HEK293 (cell line): ENCODE measurements around the gene FBXO3.

Experiments used
- CTCF ChIA-PET: fragments of 350-600 bp; formaldehyde crosslinking; extraction: SDS; loops from one replicate; lab custom pipeline; 2021; ENCODE audit warnings: antibody characterized with exemption; lab: Yijun Ruan, JAX
- POLR2A ChIA-PET: fragments of 300-600 bp; formaldehyde crosslinking; extraction: SDS; loops from one replicate; lab custom pipeline; 2020; ENCODE audit warnings: antibody characterized with exemption, inconsistent platforms; lab: Yijun Ruan, JAX
- H3K27ac ChIP-seq: fragments of 200-500 bp; sonication (Bioruptor generic); 2 replicates; pipeline ENCODE4 v1.5.1; 2014; ENCODE audit warnings: low read depth, low read length, control low read depth, inconsistent platforms; ENCODE audit errors: extremely low read depth
- H3K36me3 ChIP-seq, 2 experiments: fragments of 200-500 bp in 1 of 2; sonication (Bioruptor generic) in 1 of 2; 1 replicate in 1 of 2; 2 replicates in 1 of 2; pipeline ENCODE4 v1.5.1; 2014 to 2017; ENCODE audit warnings: inconsistent platforms in 2 of 2, low read length in 2 of 2; ENCODE audit not compliant: control insufficient read depth in 2 of 2, insufficient read depth in 1 of 2
- H3K4me1 ChIP-seq: fragments of 200-500 bp; sonication (Bioruptor generic); 2 replicates; pipeline ENCODE4 v1.5.1; 2014; ENCODE audit warnings: mild to moderate bottlenecking, low read length, inconsistent platforms; ENCODE audit not compliant: control insufficient read depth, insufficient read depth
- H3K4me3 ChIP-seq: 2 replicates; pipeline ENCODE4 v1.5.1; 2011; ENCODE audit warnings: low read depth, mild to moderate bottlenecking, control low read depth, low read length, moderate library complexity
- H3K9me3 ChIP-seq: fragments of 200-500 bp; sonication (Bioruptor generic); 2 replicates; pipeline ENCODE4 v1.5.1; 2014; ENCODE audit warnings: low read depth, low read length, inconsistent platforms; ENCODE audit not compliant: control insufficient read depth, insufficient read depth
- EGR2 ChIP-seq: fragments of 450-650 bp; formaldehyde crosslinking; IDR thresholded peaks from 2 replicates; pipeline ENCODE4 v1.5.1; 2016; ENCODE audit warnings: low read depth, missing biosample characterization, missing genetic modification characterization
- GLI2 ChIP-seq: fragments of 450-650 bp; formaldehyde crosslinking; IDR thresholded peaks from 2 replicates; pipeline ENCODE4; 2017; ENCODE audit warnings: missing biosample characterization, missing genetic modification characterization, low read depth, borderline replicate concordance
- GLIS1 ChIP-seq: fragments of 450-650 bp; formaldehyde crosslinking; IDR thresholded peaks from 2 replicates; pipeline ENCODE4 v1.5.1; 2016; ENCODE audit warnings: missing biosample characterization, missing genetic modification characterization
- HOXA7 ChIP-seq: sonication (generic); formaldehyde crosslinking; IDR thresholded peaks from 2 replicates; pipeline ENCODE4 v1.8.1; 2022; ENCODE audit warnings: missing genetic modification reagents, borderline replicate concordance
- KLF1 ChIP-seq: fragments of 450-650 bp; formaldehyde crosslinking; IDR thresholded peaks from 2 replicates; pipeline ENCODE4 v1.5.1; 2016; ENCODE audit warnings: missing biosample characterization, missing genetic modification characterization
- TCF7L2 ChIP-seq: IDR thresholded peaks from 2 replicates; pipeline ENCODE4 v1.6.1; 2011; ENCODE audit warnings: low read depth, mild to moderate bottlenecking, inconsistent platforms, low read length, moderate library complexity, borderline replicate concordance
- ZFHX2 ChIP-seq: fragments of 450-650 bp; formaldehyde crosslinking; conservative IDR thresholded peaks from 2 replicates; pipeline ENCODE4 v1.5.1; 2016; ENCODE audit warnings: missing biosample characterization, missing genetic modification characterization
- ZFP3 ChIP-seq: fragments of 450-650 bp; formaldehyde crosslinking; IDR thresholded peaks from 2 replicates; pipeline ENCODE4 v1.5.1; 2016; ENCODE audit warnings: low read depth, missing biosample characterization, missing genetic modification characterization
- ZNF140 ChIP-seq: fragments of 450-650 bp; formaldehyde crosslinking; IDR thresholded peaks from 2 replicates; pipeline ENCODE4 v1.5.1; 2016; ENCODE audit warnings: missing biosample characterization, missing genetic modification characterization
- ZNF23 ChIP-seq: fragments of 450-650 bp; formaldehyde crosslinking; IDR thresholded peaks from 2 replicates; pipeline ENCODE4 v1.5.1; 2016; ENCODE audit warnings: missing biosample characterization, missing genetic modification characterization, borderline replicate concordance
- ZNF239 ChIP-seq: fragments of 450-650 bp; formaldehyde crosslinking; IDR thresholded peaks from 2 replicates; pipeline ENCODE4 v1.5.1; 2016; ENCODE audit warnings: missing biosample characterization, missing genetic modification characterization
- ZNF292 ChIP-seq: fragments of 450-650 bp; formaldehyde crosslinking; IDR thresholded peaks from 2 replicates; pipeline ENCODE4 v1.5.1; 2016; ENCODE audit warnings: low read depth, missing biosample characterization, missing genetic modification characterization, borderline replicate concordance
- ZNF366 ChIP-seq: fragments of 450-650 bp; formaldehyde crosslinking; conservative IDR thresholded peaks from 2 replicates; pipeline ENCODE4 v1.5.1; 2016; ENCODE audit warnings: missing biosample characterization, missing genetic modification characterization
- ZNF394 ChIP-seq: fragments of 450-650 bp; formaldehyde crosslinking; IDR thresholded peaks from 2 replicates; pipeline ENCODE4 v1.5.1; 2016; ENCODE audit warnings: missing biosample characterization, missing genetic modification characterization, mild to moderate bottlenecking, moderate library complexity, borderline replicate concordance
- ZNF473 ChIP-seq: fragments of 450-650 bp; formaldehyde crosslinking; IDR thresholded peaks from 2 replicates; pipeline ENCODE4 v1.5.1; 2017; ENCODE audit warnings: missing biosample characterization, missing genetic modification characterization
- ZNF510 ChIP-seq: fragments of 450-650 bp; formaldehyde crosslinking; IDR thresholded peaks from 2 replicates; pipeline ENCODE4 v1.5.1; 2018; ENCODE audit warnings: mild to moderate bottlenecking, missing genetic modification characterization, missing biosample characterization; ENCODE audit not compliant: insufficient replicate concordance
- ZNF596 ChIP-seq: fragments of 450-650 bp; IDR thresholded peaks from 2 replicates; pipeline ENCODE4 v1.5.0; 2018; ENCODE audit warnings: missing biosample characterization, mild to moderate bottlenecking, missing genetic modification characterization, moderate library complexity
- ZNF600 ChIP-seq: fragments of 450-650 bp; formaldehyde crosslinking; IDR thresholded peaks from 2 replicates; pipeline ENCODE4 v1.5.1; 2016; ENCODE audit warnings: missing biosample characterization, missing genetic modification characterization
- ZSCAN30 ChIP-seq: fragments of 450-650 bp; IDR thresholded peaks from 2 replicates; pipeline ENCODE4 v1.5.1; 2018; ENCODE audit warnings: missing biosample characterization, mild to moderate bottlenecking, missing genetic modification characterization, moderate library complexity
- TF ChIP-seq, protein P1 (sequence below): fragments of 450-650 bp; formaldehyde crosslinking; IDR thresholded peaks from 2 replicates; pipeline ENCODE4 v1.5.1; 2016; ENCODE audit warnings: missing biosample characterization, missing genetic modification characterization
- TF ChIP-seq, protein P2 (sequence below): fragments of 450-650 bp; formaldehyde crosslinking; IDR thresholded peaks from 2 replicates; pipeline ENCODE4 v1.5.1; 2016; ENCODE audit warnings: missing biosample characterization, missing genetic modification characterization
- TF ChIP-seq, protein P3 (sequence below): fragments of 450-650 bp; formaldehyde crosslinking; IDR thresholded peaks from 2 replicates; pipeline ENCODE4 v1.5.1; 2017; ENCODE audit warnings: missing biosample characterization, missing genetic modification characterization
- TF ChIP-seq, protein P4 (sequence below): fragments of 450-650 bp; formaldehyde crosslinking; IDR thresholded peaks from 2 replicates; pipeline ENCODE4 v1.5.1; 2016; ENCODE audit warnings: missing biosample characterization, missing genetic modification characterization

FBXO3 gene

DNA sequence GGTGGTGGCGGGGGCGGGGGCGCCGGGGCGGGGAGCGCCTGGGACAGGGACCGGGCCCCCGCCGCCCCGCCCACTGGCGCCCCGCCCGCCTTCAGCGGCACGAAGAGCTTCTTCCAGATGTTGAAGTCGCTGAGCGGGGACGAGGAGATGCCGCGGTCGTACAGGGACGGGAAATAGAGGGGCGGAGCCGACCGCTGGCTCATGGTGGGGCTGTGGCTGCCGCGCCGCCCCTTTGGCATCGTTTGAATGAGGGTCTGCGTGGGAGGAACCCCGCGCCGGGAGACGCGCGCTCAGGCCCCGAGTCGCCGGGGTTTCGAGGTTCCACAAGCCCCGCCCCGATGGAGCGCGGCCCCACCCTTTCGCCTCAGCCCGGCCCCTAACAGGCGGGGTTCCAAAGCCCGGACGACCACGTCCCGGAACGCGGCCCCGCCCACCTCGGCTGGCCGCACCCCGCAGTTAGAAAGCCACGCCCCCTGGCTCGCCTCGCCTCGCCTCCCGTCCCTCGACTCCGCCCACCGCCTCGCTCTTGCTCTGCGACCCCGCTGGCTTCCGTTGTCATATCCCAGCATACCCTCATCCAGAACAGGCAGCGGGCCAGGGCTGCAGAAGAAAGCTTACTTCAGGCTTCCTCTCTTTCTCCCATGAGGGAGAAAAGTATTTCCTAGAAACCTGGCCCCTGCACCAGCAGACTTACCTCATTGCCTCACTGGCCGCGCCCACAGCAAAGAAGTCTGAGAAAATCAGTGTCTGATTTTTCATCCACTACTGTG lies 73.6 kb downstream of the FBXO3 start, which contains the start of gene C11orf91 (continued):
- TF ChIP-seq ZNF366 (tag by site-specific recombination) (peak; percentile 91), HOXA7 (CRISPR knock-in tag) (no peak), ZNF239 (tag by site-specific recombination) (no peak), TCF7L2 (no peak)

DNA sequence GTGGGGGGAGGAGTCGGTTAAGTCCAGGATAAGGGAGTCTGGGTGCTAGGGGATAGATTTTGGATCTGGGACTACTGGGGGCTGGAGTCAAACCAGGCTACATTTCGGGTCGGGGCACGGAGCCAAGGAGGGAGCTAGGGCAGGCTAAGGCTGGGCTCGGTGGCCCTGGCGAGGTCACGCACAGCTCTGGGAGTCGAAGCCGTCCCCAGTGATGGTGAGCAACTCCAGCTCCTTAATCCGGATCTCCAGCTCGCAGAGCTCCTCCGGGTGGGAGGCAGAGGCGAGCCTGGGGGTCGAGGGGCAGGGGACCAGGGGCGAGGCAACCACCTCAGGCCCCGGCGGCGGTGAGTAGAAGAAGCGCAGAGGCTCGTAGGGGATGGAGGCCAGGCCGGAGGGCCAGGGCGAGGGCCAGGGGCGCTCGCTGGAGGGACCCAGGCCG lies 74.2 kb downstream of the FBXO3 start:
- POLR2A ChIA-PET: interaction anchor here (0.5 to 2.9 kb wide), 3 partner anchors 8 to 179 kb away, joined by 3 to 19 read pairs (median 17); partner anchors contain the start of gene CD59
- TF ChIP-seq EGR2 (tag by site-specific recombination): no peak
- H3K4me3 ChIP-seq: no peak overlapping the region
- peaks cover 0 to 2% of the 10 kb centered on the region in 2 experiments; a peak in 1 of 3 replicates for H3K36me3 ChIP-seq
- H3K9me3 ChIP-seq: no peaks in the 10 kb centered on the region
- H3K27ac ChIP-seq: no peak overlapping the region
- no peaks in the 10 kb centered on the region for H3K4me1 ChIP-seq
- CTCF ChIA-PET: interaction anchor here (2.9 kb wide), 1 partner anchor 42 kb away, joined by 11 read pairs; no protein-coding TSS in a partner anchor

DNA sequence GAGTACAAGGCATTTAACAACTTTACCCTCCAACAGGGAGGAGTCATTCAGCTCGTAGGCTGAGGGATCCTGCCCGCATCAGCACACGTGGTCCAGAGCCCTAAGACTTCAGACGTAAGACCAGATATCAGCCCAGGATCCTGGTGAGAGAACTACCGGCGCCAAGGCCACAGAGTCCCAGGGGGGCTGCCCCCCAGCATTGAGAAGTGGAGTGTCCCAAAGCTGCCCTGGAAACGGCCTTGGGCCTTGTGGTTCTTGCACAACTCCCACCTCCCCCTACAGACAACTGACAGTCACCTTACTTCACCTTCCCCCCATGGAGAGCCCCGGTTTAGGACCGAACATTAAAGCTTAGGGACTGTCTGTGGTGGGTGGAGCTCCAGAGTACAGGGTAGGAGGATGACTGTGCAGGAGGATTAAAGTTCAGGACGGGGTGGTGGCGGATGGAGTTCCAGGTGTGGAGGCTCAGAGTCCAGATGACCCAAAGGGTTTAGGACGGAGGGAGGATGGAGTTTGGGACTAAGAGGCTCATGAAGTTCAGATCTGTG lies 74.7 kb downstream of the FBXO3 start:
- Histone ChIP-seq H3K36me3 (no peaks in the 10 kb centered on the region), H3K27ac (no peak overlapping the region), H3K4me1 (no peaks in the 10 kb centered on the region), H3K4me3 (no peak overlapping the region), H3K9me3 (no peaks in the 10 kb centered on the region)
- TF ChIP-seq KLF1: no peak
- TF ChIP-seq ZFHX2 (tag by site-specific recombination): 0 out of 2 replicates have a peak, but pooled peaks have one; percentile 11
- no peak for TF ChIP-seq GLI2 (tag by site-specific recombination)
- TF ChIP-seq, protein P1, sequence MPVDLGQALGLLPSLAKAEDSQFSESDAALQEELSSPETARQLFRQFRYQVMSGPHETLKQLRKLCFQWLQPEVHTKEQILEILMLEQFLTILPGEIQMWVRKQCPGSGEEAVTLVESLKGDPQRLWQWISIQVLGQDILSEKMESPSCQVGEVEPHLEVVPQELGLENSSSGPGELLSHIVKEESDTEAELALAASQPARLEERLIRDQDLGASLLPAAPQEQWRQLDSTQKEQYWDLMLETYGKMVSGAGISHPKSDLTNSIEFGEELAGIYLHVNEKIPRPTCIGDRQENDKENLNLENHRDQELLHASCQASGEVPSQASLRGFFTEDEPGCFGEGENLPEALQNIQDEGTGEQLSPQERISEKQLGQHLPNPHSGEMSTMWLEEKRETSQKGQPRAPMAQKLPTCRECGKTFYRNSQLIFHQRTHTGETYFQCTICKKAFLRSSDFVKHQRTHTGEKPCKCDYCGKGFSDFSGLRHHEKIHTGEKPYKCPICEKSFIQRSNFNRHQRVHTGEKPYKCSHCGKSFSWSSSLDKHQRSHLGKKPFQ (tag by site-specific recombination): no peak
- TF ChIP-seq GLIS1: peak; percentile 60
- ChIA-PET CTCF (interaction anchor here (2.9 kb wide), 1 partner anchor 43 kb away, joined by 11 read pairs; no protein-coding TSS in a partner anchor), POLR2A (interaction anchor here (0.6 to 2.9 kb wide), 2 partner anchors 37 kb away, joined by 3 to 19 read pairs; partner anchors contain the start of gene CD59)

DNA sequence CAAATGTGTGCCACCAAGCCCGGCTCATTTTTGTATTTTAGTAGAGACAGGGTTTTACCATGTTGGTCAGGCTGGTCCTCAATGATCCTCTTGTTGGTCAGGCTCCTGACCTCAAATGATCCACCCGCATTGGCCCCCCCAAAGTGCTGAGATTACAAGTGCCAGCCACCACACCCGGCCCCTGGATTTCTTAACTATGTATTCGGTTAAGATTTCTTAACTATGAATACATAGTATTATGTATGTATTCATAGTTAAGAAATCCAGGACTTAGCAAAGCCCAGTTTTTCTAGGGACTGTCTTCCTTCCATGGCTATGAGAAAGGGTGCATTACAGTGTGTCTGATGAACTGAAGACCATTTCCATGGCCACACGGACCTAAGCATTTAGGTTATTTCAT lies 75.4 kb downstream of the FBXO3 start:
- Histone ChIP-seq H3K27ac (no peak overlapping the region), H3K4me3 (no peak overlapping the region), H3K4me1 (no peaks in the 10 kb centered on the region), H3K9me3 (no peaks in the 10 kb centered on the region), H3K36me3 (no peaks in the 10 kb centered on the region)
- ChIA-PET CTCF (no interaction called here), POLR2A (interaction anchor here (0.6 kb wide), 1 partner anchor 38 kb away, joined by 3 read pairs; the partner anchor contains the start of gene CD59)
- no peak for TF ChIP-seq ZNF473 (tag by site-specific recombination)
- no peak for TF ChIP-seq ZNF510 (tag by site-specific recombination)
- no peak for TF ChIP-seq ZNF596 (tag by site-specific recombination)
- no peak for TF ChIP-seq ZSCAN30 (tag by site-specific recombination)
- TF ChIP-seq, protein P2, sequence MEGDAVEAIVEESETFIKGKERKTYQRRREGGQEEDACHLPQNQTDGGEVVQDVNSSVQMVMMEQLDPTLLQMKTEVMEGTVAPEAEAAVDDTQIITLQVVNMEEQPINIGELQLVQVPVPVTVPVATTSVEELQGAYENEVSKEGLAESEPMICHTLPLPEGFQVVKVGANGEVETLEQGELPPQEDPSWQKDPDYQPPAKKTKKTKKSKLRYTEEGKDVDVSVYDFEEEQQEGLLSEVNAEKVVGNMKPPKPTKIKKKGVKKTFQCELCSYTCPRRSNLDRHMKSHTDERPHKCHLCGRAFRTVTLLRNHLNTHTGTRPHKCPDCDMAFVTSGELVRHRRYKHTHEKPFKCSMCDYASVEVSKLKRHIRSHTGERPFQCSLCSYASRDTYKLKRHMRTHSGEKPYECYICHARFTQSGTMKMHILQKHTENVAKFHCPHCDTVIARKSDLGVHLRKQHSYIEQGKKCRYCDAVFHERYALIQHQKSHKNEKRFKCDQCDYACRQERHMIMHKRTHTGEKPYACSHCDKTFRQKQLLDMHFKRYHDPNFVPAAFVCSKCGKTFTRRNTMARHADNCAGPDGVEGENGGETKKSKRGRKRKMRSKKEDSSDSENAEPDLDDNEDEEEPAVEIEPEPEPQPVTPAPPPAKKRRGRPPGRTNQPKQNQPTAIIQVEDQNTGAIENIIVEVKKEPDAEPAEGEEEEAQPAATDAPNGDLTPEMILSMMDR (tag by site-specific recombination): no peak
- no peak for TF ChIP-seq ZNF140
- no peak for TF ChIP-seq ZFP3 (tag by site-specific recombination)
- TF ChIP-seq ZNF600: no peak
- TF ChIP-seq, protein P3, sequence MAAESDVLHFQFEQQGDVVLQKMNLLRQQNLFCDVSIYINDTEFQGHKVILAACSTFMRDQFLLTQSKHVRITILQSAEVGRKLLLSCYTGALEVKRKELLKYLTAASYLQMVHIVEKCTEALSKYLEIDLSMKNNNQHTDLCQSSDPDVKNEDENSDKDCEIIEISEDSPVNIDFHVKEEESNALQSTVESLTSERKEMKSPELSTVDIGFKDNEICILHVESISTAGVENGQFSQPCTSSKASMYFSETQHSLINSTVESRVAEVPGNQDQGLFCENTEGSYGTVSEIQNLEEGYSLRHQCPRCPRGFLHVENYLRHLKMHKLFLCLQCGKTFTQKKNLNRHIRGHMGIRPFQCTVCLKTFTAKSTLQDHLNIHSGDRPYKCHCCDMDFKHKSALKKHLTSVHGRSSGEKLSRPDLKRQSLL: no peak
- TF ChIP-seq ZNF292 (tag by site-specific recombination): no peak
- TF ChIP-seq ZNF394: no peak
- TF ChIP-seq, protein P4, sequence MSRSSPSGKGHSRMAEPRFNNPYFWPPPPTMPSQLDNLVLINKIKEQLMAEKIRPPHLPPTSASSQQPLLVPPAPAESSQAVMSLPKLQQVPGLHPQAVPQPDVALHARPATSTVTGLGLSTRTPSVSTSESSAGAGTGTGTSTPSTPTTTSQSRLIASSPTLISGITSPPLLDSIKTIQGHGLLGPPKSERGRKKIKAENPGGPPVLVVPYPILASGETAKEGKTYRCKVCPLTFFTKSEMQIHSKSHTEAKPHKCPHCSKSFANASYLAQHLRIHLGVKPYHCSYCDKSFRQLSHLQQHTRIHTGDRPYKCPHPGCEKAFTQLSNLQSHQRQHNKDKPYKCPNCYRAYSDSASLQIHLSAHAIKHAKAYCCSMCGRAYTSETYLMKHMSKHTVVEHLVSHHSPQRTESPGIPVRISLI: no peak
- no peak for TF ChIP-seq ZNF23 (tag by site-specific recombination)
